DND-41 (cell line): ENCODE data around the gene GPR18.

Experiments
- ATAC-seq: fragments of 200-7000 bp; cut with Tn5 transposase; 3 replicates; pipeline ENCODE4 v1.9.1; 2021; ENCODE audit warnings: low read depth; ENCODE audit not compliant: insufficient read depth
- DNase-seq: peaks from one replicate; pipeline ENCODE4 v3.0.0-alpha.2; 2020
- H2AFZ ChIP-seq: 2 replicates; pipeline ENCODE4 v1.6.0; 2012; ENCODE audit warnings: low read depth, low read length
- H3K27ac ChIP-seq: 2 replicates; pipeline ENCODE4 v1.5.1; 2012; ENCODE audit warnings: low read length, inconsistent platforms
- H3K27me3 ChIP-seq: fragments of 200-600 bp; sonication (generic); 2 replicates; pipeline ENCODE4 v1.6.0; 2012; ENCODE audit warnings: low read length, mild to moderate bottlenecking, inconsistent platforms; ENCODE audit not compliant: insufficient read depth, poor library complexity
- H3K36me3 ChIP-seq: 2 replicates; pipeline ENCODE4 v1.5.1; 2012; ENCODE audit warnings: low read length, inconsistent platforms; ENCODE audit not compliant: insufficient read depth
- H3K4me1 ChIP-seq: 2 replicates; pipeline ENCODE4 v1.5.1; 2012; ENCODE audit warnings: mild to moderate bottlenecking, low read length; ENCODE audit not compliant: insufficient read depth
- H3K4me2 ChIP-seq: 2 replicates; pipeline ENCODE4 v1.6.0; 2012; ENCODE audit warnings: mild to moderate bottlenecking, moderate library complexity, low read length, inconsistent platforms; ENCODE audit not compliant: insufficient read depth
- H3K4me3 ChIP-seq, 2 experiments: fragments of 200-600 bp in 1 of 2; shearing (Covaris generic) in 1 of 2; 2 replicates each; pipeline ENCODE4 v1.5.1; 2012 to 2016; ENCODE audit warnings: inconsistent platforms in 2 of 2, low read length in 2 of 2, mild to moderate bottlenecking in 2 of 2, low read depth in 1 of 2, moderate library complexity in 1 of 2
- H3K79me2 ChIP-seq: 2 replicates; pipeline ENCODE4 v1.6.0; 2012; ENCODE audit warnings: low read length, inconsistent platforms; ENCODE audit not compliant: insufficient read depth
- H3K9ac ChIP-seq: 2 replicates; pipeline ENCODE4 v1.6.0; 2012; ENCODE audit warnings: low read depth, mild to moderate bottlenecking, inconsistent platforms, low read length, moderate library complexity
- H3K9me3 ChIP-seq: 2 replicates; pipeline ENCODE4 v1.5.1; 2012; ENCODE audit warnings: low read length, moderate library complexity, mild to moderate bottlenecking, inconsistent platforms; ENCODE audit not compliant: insufficient read depth, severe bottlenecking
- H4K20me1 ChIP-seq: 2 replicates; pipeline ENCODE4 v1.6.0; 2012; ENCODE audit warnings: low read length; ENCODE audit not compliant: insufficient read depth
- CTCF ChIP-seq: IDR thresholded peaks from 2 replicates; pipeline ENCODE4 v1.5.1; 2012; ENCODE audit warnings: borderline replicate concordance, low read length, moderate library complexity, mild to moderate bottlenecking; ENCODE audit not compliant: poor library complexity, severe bottlenecking; ENCODE audit errors: extremely low read depth
- EZH2 ChIP-seq: IDR thresholded peaks from 3 replicates; pipeline ENCODE4 v1.6.1; 2012; ENCODE audit warnings: borderline replicate concordance, low read depth, mild to moderate bottlenecking, moderate library complexity, low read length, inconsistent platforms; ENCODE audit not compliant: severe bottlenecking

Gene GPR18

GRCh38 chr13:99294958-99295357 lies 36.8 kb upstream of the GPR18 start:
- Histone ChIP-seq H3K27ac (no peak overlapping the region), H2AFZ (no peak overlapping the region), H3K36me3 (peaks cover 21% of the 10 kb centered on the region; the same call in 1 of the 2 replicates), H3K4me1 (no peaks in the 10 kb centered on the region), H3K9me3 (no peaks in the 10 kb centered on the region), H3K4me3 (no peak overlapping the region), H3K9ac (no peak overlapping the region), H4K20me1 (peaks cover 5% of the 10 kb centered on the region; the same call in 1 of the 2 replicates), H3K27me3 (no peaks in the 10 kb centered on the region), H3K4me2 (no peak overlapping the region), H3K79me2 (peaks cover 9% of the 10 kb centered on the region; the same call in 1 of the 2 replicates)
- no peak for TF ChIP-seq CTCF
- TF ChIP-seq EZH2: no peak
- DNase-seq: no peak
- no peak for ATAC-seq

GRCh38 chr13:99294198-99294597 lies 36.0 kb upstream of the GPR18 start:
- Histone ChIP-seq H3K27me3 (no peaks in the 10 kb centered on the region), H3K4me1 (no peaks in the 10 kb centered on the region), H3K4me3 (no peak overlapping the region), H3K27ac (no peak overlapping the region), H3K9me3 (no peaks in the 10 kb centered on the region), H3K36me3 (peaks cover 24% of the 10 kb centered on the region; the same call in 1 of the 2 replicates), H3K79me2 (0 out of 2 replicates have a peak, but pooled peaks cover 8% of the 10 kb centered on the region), H4K20me1 (peaks cover 2% of the 10 kb centered on the region; the same call in 1 of the 2 replicates), H2AFZ (no peak overlapping the region), H3K4me2 (no peak overlapping the region), H3K9ac (no peak overlapping the region)
- no peak for DNase-seq
- TF ChIP-seq CTCF (no peak), EZH2 (no peak)
- no peak for ATAC-seq

GRCh38 chr13:99293178-99293577 lies 35.0 kb upstream of the GPR18 start:
- Histone ChIP-seq H3K4me1 (no peaks in the 10 kb centered on the region), H3K4me2 (no peak overlapping the region), H4K20me1 (peaks cover 2% of the 10 kb centered on the region; the same call in 1 of the 2 replicates), H3K36me3 (peaks cover 29% of the 10 kb centered on the region; the same call in 1 of the 2 replicates), H3K79me2 (peaks cover 8% of the 10 kb centered on the region; the same call in 1 of the 2 replicates), H3K9ac (no peak overlapping the region), H3K4me3 (no peak overlapping the region), H3K9me3 (no peaks in the 10 kb centered on the region), H2AFZ (no peak overlapping the region), H3K27me3 (no peaks in the 10 kb centered on the region), H3K27ac (no peak overlapping the region)
- no peak for DNase-seq
- TF ChIP-seq CTCF: no peak
- TF ChIP-seq EZH2: no peak
- no peak for ATAC-seq
